HepG2 (cell line): Measurements from ENCODE around the gene MIEF1. TPM values are rescaled to one million over a fixed set of nuclear protein-coding genes. Genes with fewer than 3 reads are reported as not detected.
A peak's percentile ranks its signal among the peaks of the same experiment; 100 is the strongest.

ENCODE experiments used
- ARNT ChIP-seq: fragments of 450-650 bp; IDR thresholded peaks from 2 replicates; pipeline ENCODE4 v1.6.1; 2017
- BORCS8-MEF2B ChIP-seq: sonication (generic); formaldehyde crosslinking; IDR thresholded peaks from 2 replicates; pipeline ENCODE4 v1.8.0; 2022; ENCODE audit warnings: mild to moderate bottlenecking, missing genetic modification reagents
- HDAC2 ChIP-seq: sonication (generic); formaldehyde crosslinking; IDR thresholded peaks from 2 replicates; pipeline ENCODE4 v1.4.0; 2020; ENCODE audit warnings: missing genetic modification reagents
- HIVEP1 ChIP-seq: sonication (generic); formaldehyde crosslinking; IDR thresholded peaks from 2 replicates; pipeline ENCODE4 v1.4.0; 2020; ENCODE audit warnings: mild to moderate bottlenecking, missing genetic modification reagents
- HNF4A ChIP-seq: sonication (generic); formaldehyde crosslinking; IDR thresholded peaks from 2 replicates; pipeline ENCODE4 v1.4.0; 2020; ENCODE audit warnings: missing genetic modification reagents
- NFE2 ChIP-seq: sonication (generic); formaldehyde crosslinking; IDR thresholded peaks from 2 replicates; pipeline ENCODE4 v1.4.0; 2020; ENCODE audit warnings: missing genetic modification reagents
- NR2F1 ChIP-seq, 2 experiments: fragments of 450-650 bp in 1 of 2; formaldehyde crosslinking in 1 of 2; IDR thresholded peaks; 2 replicates each; pipeline versions ENCODE4 v1.5.0 to v1.6.1; 2016 to 2020; ENCODE audit warnings: mild to moderate bottlenecking in 1 of 2, missing compliant biosample characterization in 1 of 2, missing genetic modification reagents in 1 of 2, moderate library complexity in 1 of 2
- PITX1 ChIP-seq: sonication (generic); formaldehyde crosslinking; IDR thresholded peaks from 2 replicates; pipeline ENCODE4 v1.5.1; 2020; ENCODE audit warnings: mild to moderate bottlenecking, missing genetic modification reagents
- ZIK1 ChIP-seq: sonication (generic); formaldehyde crosslinking; IDR thresholded peaks from 2 replicates; pipeline ENCODE4 v1.5.0; 2020; ENCODE audit warnings: mild to moderate bottlenecking, low read depth, missing genetic modification reagents, borderline replicate concordance
- ZMYM3 ChIP-seq: sonication (generic); formaldehyde crosslinking; IDR thresholded peaks from 2 replicates; pipeline ENCODE4 v1.5.1; 2020; ENCODE audit warnings: mild to moderate bottlenecking, missing genetic modification reagents
- ZNF256 ChIP-seq: sonication (generic); formaldehyde crosslinking; conservative IDR thresholded peaks from 2 replicates; pipeline ENCODE4 v1.4.0; 2020; ENCODE audit warnings: missing genetic modification reagents
- ZNF605 ChIP-seq: sonication (generic); formaldehyde crosslinking; IDR thresholded peaks from 2 replicates; pipeline ENCODE4 v1.8.0; 2022; ENCODE audit warnings: mild to moderate bottlenecking, missing genetic modification reagents
- ZSCAN20 ChIP-seq: sonication (generic); formaldehyde crosslinking; IDR thresholded peaks from 2 replicates; pipeline ENCODE4 v1.4.0; 2020; ENCODE audit warnings: missing genetic modification reagents, mild to moderate bottlenecking, borderline replicate concordance
- polyA plus RNA-seq, 8 experiments: library from polyadenylated mRNA; depleted of rRNA in 3 of 8; stranded (reverse) in 7 of 8; unstranded in 1 of 8; fragments of >200 nt; fragmentation: Illumina TruSeq in 4 of 8; extraction: Trizol in 4 of 8; gene quantifications; 2 replicates each; pipeline versions ENCODE4 v1.2.1 to v1.2.3, GENCODE V29; 2011 to 2016; ENCODE audit warnings: low read depth in 4 of 8, missing spikeins in 1 of 8, mixed read lengths in 1 of 8; ENCODE audit not compliant: insufficient read depth in 1 of 8
- total RNA-seq, 5 experiments: library from RNA; depleted of rRNA; stranded (reverse); fragments of >200 nt; fragmentation: Illumina TruSeq; extraction: Trizol; gene quantifications; 2 replicates each; pipeline ENCODE4 v1.2.3, GENCODE V29; 2016; ENCODE audit warnings: low read depth in 1 of 5
- TF ChIP-seq, protein P1 (sequence below): sonication (generic); formaldehyde crosslinking; IDR thresholded peaks from 2 replicates; pipeline ENCODE4 v1.5.0; 2020; ENCODE audit warnings: mild to moderate bottlenecking, missing genetic modification reagents, borderline replicate concordance
- TF ChIP-seq, protein P2 (sequence below): sonication (generic); formaldehyde crosslinking; IDR thresholded peaks from 2 replicates; pipeline ENCODE4 v1.4.0; 2020; ENCODE audit warnings: missing genetic modification reagents
- TF ChIP-seq, protein P3 (sequence below): IDR thresholded peaks from 2 replicates; pipeline ENCODE4 v1.6.1; 2016; ENCODE audit warnings: mild to moderate bottlenecking

Gene MIEF1
- total and polyA plus RNA-seq, 2 of the 13 experiments (the other 11 are each of a cell fraction or from before 2014, with no cell fraction given), result 21.7 to 34.8 TPM

DNA sequence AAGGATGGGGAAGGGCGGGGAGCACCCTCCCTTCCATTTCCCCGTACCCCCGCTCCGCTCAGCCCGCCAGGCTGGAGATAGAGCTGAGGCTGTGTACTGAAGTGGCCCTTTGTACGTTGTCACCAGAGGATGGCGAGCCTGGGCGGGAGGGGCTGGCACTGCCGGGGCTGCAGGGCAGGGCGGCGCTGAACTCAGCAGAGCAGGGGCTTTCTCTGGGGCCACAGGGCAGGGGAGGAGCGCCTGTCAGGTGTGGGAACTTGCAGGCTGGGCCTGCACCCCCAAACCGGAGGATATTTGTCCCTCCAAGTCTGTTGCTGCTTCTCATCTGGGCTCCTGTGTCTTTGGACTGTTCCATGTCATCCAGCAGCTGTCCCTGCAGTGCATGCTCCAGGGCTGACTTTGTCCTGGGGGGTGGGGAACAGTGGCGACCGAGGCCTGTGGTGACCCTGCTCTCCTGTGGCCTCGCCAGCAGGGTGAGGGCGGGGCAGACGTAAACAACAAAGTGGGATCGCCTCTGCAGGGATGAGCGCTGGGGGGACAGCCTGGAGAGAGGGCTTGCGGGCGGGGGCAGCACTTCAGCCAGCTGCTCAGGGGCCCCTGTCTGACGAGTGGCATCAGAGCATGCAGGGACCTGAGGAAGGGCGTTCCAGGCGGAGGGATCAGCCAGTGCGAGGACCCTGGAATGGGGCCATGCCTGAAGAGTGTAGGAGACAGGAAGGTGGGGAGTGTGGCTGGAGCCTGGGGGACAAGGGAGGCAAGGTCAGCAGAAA, 32.2 kb upstream of the MIEF1 start (continued):
- TF ChIP-seq, protein P1, sequence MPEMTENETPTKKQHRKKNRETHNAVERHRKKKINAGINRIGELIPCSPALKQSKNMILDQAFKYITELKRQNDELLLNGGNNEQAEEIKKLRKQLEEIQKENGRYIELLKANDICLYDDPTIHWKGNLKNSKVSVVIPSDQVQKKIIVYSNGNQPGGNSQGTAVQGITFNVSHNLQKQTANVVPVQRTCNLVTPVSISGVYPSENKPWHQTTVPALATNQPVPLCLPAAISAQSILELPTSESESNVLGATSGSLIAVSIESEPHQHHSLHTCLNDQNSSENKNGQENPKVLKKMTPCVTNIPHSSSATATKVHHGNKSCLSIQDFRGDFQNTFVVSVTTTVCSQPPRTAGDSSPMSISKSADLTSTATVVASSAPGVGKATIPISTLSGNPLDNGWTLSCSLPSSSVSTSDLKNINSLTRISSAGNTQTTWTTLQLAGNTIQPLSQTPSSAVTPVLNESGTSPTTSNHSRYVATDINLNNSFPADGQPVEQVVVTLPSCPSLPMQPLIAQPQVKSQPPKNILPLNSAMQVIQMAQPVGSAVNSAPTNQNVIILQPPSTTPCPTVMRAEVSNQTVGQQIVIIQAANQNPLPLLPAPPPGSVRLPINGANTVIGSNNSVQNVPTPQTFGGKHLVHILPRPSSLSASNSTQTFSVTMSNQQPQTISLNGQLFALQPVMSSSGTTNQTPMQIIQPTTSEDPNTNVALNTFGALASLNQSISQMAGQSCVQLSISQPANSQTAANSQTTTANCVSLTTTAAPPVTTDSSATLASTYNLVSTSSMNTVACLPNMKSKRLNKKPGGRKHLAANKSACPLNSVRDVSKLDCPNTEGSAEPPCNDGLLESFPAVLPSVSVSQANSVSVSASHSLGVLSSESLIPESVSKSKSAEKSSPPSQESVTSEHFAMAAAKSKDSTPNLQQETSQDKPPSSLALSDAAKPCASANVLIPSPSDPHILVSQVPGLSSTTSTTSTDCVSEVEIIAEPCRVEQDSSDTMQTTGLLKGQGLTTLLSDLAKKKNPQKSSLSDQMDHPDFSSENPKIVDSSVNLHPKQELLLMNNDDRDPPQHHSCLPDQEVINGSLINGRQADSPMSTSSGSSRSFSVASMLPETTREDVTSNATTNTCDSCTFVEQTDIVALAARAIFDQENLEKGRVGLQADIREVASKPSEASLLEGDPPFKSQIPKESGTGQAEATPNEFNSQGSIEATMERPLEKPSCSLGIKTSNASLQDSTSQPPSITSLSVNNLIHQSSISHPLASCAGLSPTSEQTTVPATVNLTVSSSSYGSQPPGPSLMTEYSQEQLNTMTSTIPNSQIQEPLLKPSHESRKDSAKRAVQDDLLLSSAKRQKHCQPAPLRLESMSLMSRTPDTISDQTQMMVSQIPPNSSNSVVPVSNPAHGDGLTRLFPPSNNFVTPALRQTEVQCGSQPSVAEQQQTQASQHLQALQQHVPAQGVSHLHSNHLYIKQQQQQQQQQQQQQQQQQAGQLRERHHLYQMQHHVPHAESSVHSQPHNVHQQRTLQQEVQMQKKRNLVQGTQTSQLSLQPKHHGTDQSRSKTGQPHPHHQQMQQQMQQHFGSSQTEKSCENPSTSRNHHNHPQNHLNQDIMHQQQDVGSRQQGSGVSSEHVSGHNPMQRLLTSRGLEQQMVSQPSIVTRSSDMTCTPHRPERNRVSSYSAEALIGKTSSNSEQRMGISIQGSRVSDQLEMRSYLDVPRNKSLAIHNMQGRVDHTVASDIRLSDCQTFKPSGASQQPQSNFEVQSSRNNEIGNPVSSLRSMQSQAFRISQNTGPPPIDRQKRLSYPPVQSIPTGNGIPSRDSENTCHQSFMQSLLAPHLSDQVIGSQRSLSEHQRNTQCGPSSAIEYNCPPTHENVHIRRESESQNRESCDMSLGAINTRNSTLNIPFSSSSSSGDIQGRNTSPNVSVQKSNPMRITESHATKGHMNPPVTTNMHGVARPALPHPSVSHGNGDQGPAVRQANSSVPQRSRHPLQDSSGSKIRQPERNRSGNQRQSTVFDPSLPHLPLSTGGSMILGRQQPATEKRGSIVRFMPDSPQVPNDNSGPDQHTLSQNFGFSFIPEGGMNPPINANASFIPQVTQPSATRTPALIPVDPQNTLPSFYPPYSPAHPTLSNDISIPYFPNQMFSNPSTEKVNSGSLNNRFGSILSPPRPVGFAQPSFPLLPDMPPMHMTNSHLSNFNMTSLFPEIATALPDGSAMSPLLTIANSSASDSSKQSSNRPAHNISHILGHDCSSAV, result no peak
- TF ChIP-seq NFE2 (CRISPR knock-in tag) (no peak), NR2F1 (CRISPR knock-in tag; IDR thresholded peaks at IDR 0.05) (no peak), ZNF605 (CRISPR knock-in tag) (peak; percentile 54; the same call in 1 of the 2 replicates), ARNT (no peak), HNF4A (CRISPR knock-in tag) (peak; percentile 82), ZSCAN20 (CRISPR knock-in tag) (no peak), ZNF256 (CRISPR knock-in tag) (0 out of 2 replicates have a peak, but pooled peaks have one; percentile 44), BORCS8-MEF2B (peak; percentile 36; the same call in 1 of the 2 replicates), HIVEP1 (0 out of 2 replicates have a peak, but pooled peaks have one; percentile 48), ZIK1 (0 out of 2 replicates have a peak, but pooled peaks have one; percentile 33), HDAC2 (peak; percentile 79; the same call in 1 of the 2 replicates), PITX1 (CRISPR knock-in tag) (peak; percentile 84), ZMYM3 (CRISPR knock-in tag) (peak; percentile 91)
- TF ChIP-seq, protein P2, sequence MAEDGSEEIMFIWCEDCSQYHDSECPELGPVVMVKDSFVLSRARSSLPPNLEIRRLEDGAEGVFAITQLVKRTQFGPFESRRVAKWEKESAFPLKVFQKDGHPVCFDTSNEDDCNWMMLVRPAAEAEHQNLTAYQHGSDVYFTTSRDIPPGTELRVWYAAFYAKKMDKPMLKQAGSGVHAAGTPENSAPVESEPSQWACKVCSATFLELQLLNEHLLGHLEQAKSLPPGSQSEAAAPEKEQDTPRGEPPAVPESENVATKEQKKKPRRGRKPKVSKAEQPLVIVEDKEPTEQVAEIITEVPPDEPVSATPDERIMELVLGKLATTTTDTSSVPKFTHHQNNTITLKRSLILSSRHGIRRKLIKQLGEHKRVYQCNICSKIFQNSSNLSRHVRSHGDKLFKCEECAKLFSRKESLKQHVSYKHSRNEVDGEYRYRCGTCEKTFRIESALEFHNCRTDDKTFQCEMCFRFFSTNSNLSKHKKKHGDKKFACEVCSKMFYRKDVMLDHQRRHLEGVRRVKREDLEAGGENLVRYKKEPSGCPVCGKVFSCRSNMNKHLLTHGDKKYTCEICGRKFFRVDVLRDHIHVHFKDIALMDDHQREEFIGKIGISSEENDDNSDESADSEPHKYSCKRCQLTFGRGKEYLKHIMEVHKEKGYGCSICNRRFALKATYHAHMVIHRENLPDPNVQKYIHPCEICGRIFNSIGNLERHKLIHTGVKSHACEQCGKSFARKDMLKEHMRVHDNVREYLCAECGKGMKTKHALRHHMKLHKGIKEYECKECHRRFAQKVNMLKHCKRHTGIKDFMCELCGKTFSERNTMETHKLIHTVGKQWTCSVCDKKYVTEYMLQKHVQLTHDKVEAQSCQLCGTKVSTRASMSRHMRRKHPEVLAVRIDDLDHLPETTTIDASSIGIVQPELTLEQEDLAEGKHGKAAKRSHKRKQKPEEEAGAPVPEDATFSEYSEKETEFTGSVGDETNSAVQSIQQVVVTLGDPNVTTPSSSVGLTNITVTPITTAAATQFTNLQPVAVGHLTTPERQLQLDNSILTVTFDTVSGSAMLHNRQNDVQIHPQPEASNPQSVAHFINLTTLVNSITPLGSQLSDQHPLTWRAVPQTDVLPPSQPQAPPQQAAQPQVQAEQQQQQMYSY (CRISPR knock-in tag), result 0 out of 2 replicates have a peak, but pooled peaks have one; percentile 23
- TF ChIP-seq, protein P3, sequence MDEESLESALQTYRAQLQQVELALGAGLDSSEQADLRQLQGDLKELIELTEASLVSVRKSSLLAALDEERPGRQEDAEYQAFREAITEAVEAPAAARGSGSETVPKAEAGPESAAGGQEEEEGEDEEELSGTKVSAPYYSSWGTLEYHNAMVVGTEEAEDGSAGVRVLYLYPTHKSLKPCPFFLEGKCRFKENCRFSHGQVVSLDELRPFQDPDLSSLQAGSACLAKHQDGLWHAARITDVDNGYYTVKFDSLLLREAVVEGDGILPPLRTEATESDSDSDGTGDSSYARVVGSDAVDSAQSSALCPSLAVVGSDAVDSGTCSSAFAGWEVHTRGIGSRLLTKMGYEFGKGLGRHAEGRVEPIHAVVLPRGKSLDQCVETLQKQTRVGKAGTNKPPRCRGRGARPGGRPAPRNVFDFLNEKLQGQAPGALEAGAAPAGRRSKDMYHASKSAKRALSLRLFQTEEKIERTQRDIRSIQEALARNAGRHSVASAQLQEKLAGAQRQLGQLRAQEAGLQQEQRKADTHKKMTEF, result peak; percentile 63; the same call in 1 of the 2 replicates
